Caki2 (cell line): ENCODE data around the gene LTBP3. TPM values are rescaled to one million over a fixed set of nuclear protein-coding genes. Genes with fewer than 3 reads are reported as not detected.

Source experiments
- DNase-seq: peaks from one replicate; pipeline ENCODE4 v3.0.0-alpha.2; 2015; ENCODE audit warnings: low read depth
- in situ Hi-C: cut with HindIII; loops from 2 replicates; pipeline ENCODE4 v1.10.0; 2016; ENCODE audit warnings: low sequenced_read_pairs, low pct_unique_long_range_greater_than_20kb, mixed read lengths
- total RNA-seq: library from RNA; depleted of rRNA; stranded (reverse); fragments of >200 nt; shearing (Covaris generic); gene quantifications from 2 replicates; pipeline ENCODE4 v1.2.3, GENCODE V29; 2014; ENCODE audit warnings: low replicate concordance

The LTBP3 gene
- total RNA-seq, 1 experiment from 2014 or later: 74.6 TPM

GRCh38 chr11:65588199-65589054, 30.3 kb upstream of the LTBP3 start:
- DNase-seq: no peak
- in situ Hi-C loops: no loop called here

GRCh38 chr11:65586676-65587075, 28.5 kb upstream of the LTBP3 start:
- in situ Hi-C loops: no loop called here
- no peak for DNase-seq

- in situ Hi-C loops: no loop called here
Measured at GRCh38 chr11:65586247-65586630, 28.1 kb upstream of the LTBP3 start.

GRCh38 chr11:65585396-65586246, 27.5 kb upstream of the LTBP3 start:
- in situ Hi-C loops: no loop called here
- DNase-seq: no peak

More at GRCh38 chr11:65586247-65586630, 28.1 kb upstream of the LTBP3 start:
- no peak for DNase-seq

GRCh38 chr11:65584723-65585171, 26.6 kb upstream of the LTBP3 start:
- no peak for DNase-seq
- in situ Hi-C loops: no loop called here

GRCh38 chr11:65584106-65584505, 25.9 kb upstream of the LTBP3 start:
- no peak for DNase-seq
- in situ Hi-C loops: no loop called here

GRCh38 chr11:65583589-65583988, 25.4 kb upstream of the LTBP3 start:
- in situ Hi-C loops: no loop called here
- no peak for DNase-seq

- in situ Hi-C loops: no loop called here
Measured at GRCh38 chr11:65581928-65582327, 23.8 kb upstream of the LTBP3 start.

GRCh38 chr11:65580756-65581155, 22.6 kb upstream of the LTBP3 start:
- in situ Hi-C loops: no loop called here

More at GRCh38 chr11:65581928-65582327, 23.8 kb upstream of the LTBP3 start:
- no peak for DNase-seq

GRCh38 chr11:65580031-65580692, 22.0 kb upstream of the LTBP3 start:
- no peak for DNase-seq
- in situ Hi-C loops: no loop called here

More at GRCh38 chr11:65580756-65581155, 22.6 kb upstream of the LTBP3 start:
- no peak for DNase-seq

GRCh38 chr11:65579291-65579690, 21.1 kb upstream of the LTBP3 start:
- in situ Hi-C loops: no loop called here
- DNase-seq: no peak

- in situ Hi-C loops: no loop called here
- no peak for DNase-seq
Measured at GRCh38 chr11:65578667-65579066, 20.5 kb upstream of the LTBP3 start.

GRCh38 chr11:65578134-65578533, 20.0 kb upstream of the LTBP3 start:
- DNase-seq: no peak
- in situ Hi-C loops: no loop called here

- no peak for DNase-seq
- in situ Hi-C loops: no loop called here
Measured at GRCh38 chr11:65577756-65578109, 19.6 kb upstream of the LTBP3 start.

- in situ Hi-C loops: no loop called here
- DNase-seq: peak; percentile 71
Measured at GRCh38 chr11:65576867-65577755, 19.0 kb upstream of the LTBP3 start.

- in situ Hi-C loops: no loop called here
- no peak for DNase-seq
Measured at GRCh38 chr11:65576232-65576866, 18.2 kb upstream of the LTBP3 start.

- peak; percentile 66 for DNase-seq
- in situ Hi-C loops: no loop called here
Measured at GRCh38 chr11:65575568-65576231, 17.5 kb upstream of the LTBP3 start, which contains the start of gene EHBP1L1. EHBP1L1 (plus strand) TSS chr11:65576053; CDS start chr11:65576303, 250 bp downstream.
